GM21619 (cell line): ENCODE data around the gene FARS2.
"Not testable (repeated sequence)": the region's sequence is repeated elsewhere in the genome, so short reads cannot be mapped to it uniquely, and the experiment has no call there.

ENCODE experiments used
- ATAC-seq: cut with Tn5 transposase; IDR thresholded peaks from one replicate; pipeline ENCODE4 v1.9.1; 2021; ENCODE audit not compliant: unreplicated experiment

Gene FARS2

DNA sequence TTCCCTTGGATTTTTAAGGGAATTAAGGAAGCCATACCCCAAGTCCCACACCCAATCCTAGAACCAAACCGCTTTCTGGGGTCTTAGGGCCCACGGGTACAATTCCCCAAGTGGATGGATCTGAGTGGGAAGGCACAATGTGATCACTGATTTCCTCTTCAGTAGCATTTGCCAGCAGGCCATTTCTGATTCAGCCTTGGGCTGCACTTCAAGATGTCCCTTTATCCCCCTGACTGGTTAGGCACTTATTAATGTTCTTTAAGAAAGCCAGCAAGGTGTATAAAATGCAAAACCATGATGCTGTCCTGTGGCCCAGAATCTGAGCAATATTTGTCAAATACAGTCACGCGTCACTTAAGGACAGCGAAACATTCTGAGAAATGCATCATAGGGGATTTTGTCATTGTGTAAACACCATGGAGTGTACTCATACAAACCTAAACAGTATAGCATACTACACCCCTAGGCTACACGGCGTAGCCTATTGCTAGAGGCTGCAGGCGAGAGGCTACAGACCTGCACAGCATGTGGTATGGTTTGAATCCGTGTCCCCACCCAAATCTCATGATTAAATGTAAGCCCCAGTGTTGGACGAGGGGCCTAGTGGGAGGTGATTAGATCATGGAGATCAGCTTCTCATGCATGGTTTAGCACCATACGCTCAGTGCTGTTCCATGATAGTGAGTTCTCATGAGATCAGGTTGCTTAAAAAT lies 511.3 kb downstream of the FARS2 start:
- no peak for ATAC-seq

GRCh38 chr6:5776104-5776503 lies 514.8 kb downstream of the FARS2 start:
- ATAC-seq: no peak

GRCh38 chr6:5776706-5777390 lies 515.5 kb downstream of the FARS2 start:
- no peak for ATAC-seq

DNA sequence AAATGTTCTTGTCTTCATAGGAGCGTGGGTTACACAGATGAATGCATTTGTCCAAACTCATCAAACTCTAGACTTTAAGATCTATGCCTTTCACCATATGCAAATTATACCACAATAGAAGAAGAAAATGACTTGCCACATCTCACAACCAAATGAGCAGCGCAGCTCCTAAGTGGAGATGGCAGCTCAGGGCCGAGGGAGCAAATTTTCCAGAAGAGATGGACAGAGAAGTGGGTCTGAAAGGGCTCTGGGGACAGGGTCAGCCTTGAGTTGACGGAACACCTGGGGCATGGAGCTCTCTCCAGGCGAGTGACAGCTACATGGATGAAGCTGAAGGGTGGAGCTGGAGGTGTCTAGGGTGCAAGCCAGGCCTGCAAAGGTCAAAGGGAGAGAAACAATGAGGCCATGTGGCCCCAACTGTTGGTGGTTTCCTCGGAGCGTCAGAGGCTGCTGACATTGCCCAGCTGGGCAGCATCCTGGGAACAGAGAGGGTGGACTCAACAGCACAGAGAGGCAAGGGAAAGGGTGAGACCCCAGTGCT lies 517.1 kb downstream of the FARS2 start:
- ATAC-seq: peak; percentile 89

DNA sequence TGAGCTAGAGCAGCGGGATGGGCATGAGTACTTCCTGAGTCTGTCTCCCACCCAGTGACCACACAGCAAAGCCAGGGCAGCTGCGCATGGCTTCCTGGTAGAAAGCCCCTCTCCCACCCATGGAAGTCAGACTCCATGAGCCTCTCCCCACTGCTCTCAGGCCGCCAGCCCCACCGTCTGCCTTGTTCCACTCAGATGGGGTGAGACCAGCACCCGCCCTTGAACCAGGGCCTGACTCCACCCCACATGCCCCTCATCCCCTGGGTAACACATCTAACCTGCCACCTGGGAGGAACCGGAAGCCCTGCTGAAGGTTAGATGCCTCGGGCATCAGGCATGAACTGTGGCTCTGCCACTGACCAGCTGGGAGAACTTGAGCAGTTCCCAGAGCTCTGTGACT lies 517.6 kb downstream of the FARS2 start:
- ATAC-seq: no peak

DNA sequence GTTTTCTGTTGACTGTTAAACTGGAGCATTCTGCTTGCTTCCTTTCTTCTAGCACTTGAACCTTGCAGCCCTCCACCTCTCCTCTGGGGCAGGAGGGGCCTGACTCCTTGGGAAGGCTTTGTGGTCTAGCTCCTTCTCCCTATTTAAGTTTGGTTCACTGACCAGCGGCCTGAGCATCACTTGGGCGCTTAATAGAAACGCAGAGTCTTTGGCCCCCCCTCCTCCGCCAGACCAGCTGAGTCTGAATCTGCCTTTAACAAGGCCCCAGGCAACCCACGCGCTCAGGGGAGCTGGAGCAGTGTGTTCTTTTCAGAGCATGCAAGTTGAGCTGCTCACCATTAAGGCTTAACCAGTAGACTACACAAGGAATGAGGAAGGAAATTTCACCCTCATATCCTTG lies 519.7 kb downstream of the FARS2 start:
- ATAC-seq: no peak

DNA sequence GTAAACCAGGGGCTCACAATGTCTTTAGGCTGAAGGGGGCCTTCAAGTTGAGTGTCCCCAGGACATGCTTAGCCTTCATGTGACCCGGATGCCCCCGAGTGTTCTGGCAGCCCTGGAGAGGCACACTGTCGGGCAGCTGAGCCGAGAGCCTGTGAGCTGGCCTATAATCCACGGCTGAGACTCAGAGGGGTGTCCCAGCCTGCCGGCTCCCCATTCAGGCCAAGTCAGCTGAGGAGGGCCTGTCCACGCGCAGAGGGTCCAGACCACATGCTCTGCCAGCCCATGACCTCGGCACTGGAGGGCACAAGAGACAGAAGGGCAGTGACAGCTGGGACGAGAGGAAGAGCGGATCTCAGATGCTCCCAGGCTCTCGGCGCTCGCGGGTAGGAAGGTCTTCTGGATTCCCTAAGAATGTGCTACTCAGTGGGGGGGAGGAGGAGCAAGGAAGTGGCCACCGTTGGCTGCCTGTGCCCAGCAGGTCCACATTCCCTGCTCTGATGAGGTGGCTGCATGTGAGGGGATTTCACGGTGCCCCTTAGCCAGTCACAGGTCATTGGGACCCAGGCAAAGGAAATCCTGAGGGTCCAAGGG lies 520.7 kb downstream of the FARS2 start:
- ATAC-seq: no peak

DNA sequence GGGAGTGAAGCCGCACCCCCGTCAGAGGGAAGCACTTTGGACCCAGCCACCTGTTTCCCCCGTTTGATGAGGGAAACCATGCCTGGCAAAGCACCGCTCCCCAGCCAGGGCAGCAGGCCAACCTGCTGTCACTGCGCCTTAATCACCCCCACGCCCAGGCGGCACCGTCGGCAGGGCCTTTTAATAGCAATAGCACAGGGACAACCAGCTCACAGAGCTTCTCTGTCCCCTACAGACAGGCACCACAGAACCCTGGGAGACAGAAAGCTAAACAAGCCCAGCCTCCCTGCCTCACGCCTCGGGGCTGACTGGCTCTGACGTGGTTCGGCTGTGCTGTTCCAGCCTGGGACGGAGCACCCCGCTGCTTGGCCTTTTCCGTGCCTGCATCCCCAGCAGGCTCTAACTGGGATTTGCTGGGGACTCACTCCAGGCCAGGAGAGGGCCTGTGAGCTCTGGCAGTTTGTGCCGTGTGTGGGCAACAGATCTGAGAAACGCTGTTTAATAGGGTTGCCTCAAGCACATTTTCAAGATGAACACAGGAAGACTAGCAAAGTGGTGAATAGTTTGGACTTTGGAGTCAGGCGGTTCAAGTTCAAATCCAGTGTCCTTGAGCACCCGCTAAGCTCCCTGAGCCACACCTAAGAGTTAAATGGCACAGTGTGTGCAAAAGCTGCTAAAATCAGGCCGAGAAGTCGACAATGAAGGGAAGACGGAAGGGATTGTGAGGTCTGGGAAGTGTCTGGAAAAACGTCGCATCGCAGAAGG lies 521.7 kb downstream of the FARS2 start:
- no peak for ATAC-seq

- ATAC-seq: no peak
These were observed 522.3 kb downstream of the FARS2 start for GRCh38 chr6:5783584-5784089.

- ATAC-seq: no peak
These were observed 523.9 kb downstream of the FARS2 start for GRCh38 chr6:5785249-5785648.

DNA sequence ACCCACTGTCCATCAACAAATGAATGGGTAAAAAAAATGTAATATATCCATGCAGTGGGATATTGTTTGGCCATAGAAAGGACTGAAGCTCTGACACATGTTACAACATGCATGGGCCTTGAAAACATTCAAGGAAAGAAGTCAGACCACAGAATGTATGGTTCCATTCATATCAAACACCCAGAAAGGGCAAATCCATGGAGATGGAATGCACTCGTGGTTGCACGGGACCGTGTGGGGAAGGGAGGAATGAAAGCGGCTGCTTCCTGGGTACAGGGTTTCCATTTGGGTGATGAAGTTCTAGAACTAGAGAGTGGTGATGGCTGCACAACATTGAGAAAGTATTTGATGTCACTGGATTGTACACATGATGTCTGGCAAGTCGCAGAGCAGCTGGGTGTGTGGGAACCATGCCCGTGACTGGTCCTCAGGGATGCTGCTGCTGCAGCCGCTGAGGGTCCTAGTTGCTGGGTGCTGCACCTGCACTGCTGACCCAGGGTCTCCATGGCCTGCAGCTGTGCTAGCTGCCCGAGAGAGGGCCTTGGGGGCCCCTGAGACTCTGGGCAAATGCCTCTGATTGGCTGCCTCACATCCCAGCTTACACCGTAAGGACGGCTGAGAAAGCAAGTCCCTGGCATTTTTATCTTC lies 525.1 kb downstream of the FARS2 start:
- ATAC-seq: no peak

DNA sequence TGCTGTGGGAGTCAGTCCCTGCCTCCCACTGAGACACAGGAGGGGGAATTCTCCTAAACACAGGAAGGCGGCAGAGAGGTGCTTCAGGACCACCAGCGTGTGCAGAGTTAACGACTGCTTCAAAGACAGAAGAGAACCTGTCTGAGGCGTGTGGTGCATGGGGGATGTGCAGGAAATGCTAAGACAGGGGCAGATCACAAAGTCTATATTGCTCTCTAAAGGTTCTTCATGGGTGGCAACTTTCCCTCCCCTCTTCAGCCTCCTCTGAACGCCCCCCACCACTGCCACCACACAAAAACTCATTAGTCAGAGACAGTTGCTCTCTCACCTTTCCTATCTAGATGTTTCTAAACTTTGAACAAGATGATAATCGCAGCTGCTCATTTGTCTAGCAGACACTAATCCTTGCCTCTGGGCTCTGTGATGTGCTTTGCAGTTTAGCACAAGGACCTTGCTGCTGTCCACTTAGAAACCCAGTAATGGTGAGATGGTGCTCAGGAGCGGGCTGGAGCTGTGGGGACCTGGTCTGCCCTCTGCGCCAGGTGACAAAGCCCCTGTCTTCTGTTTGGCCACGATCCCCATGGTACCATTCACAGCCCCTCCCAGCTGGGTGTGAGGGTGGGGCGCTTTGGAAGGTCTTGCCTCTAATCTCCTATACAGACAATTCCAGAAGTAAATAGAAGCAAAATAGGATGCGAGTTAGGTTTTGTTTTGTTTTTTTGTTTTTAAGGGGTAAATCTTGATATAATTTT lies 525.8 kb downstream of the FARS2 start:
- no peak for ATAC-seq

DNA sequence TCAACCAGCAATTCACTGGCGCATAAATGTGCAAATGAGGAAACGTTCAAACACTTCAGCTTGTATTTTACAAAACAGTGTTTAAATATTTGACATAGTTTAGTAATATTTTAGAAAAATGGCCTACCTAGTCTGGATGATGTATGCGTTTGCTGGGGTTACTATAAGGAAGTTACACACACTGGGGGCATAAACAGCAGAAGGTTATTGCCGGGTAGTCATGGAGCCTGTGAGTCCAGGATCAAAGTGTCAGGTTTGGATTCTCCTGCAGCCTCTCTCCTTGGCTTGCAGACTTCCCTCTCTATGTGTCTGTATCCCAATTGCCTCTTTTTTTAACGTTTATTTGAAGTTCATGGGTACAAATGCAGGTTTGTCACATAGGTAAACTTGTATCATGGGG lies 528.1 kb downstream of the FARS2 start:
- not testable (repeated sequence) for ATAC-seq

DNA sequence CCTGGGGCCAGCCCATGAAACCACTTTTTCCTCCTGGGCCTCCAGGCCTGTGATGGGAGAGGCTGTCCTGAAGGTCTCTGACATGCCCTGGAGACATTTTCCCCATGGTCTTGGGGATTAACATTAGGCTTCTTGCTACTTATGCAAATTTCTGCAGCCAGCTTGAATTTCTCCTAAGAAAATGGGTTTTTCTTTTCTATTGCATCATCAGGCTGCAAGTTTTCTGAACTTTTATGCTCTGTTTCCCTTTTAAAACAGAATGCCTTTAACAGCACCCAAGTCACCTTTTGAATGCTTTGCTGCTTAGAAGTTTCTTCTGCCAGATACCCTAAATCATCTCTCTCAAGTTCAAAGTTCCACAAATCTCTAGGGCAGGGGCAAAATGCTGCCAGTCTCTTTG lies 535.2 kb downstream of the FARS2 start:
- ATAC-seq: not testable (repeated sequence)

DNA sequence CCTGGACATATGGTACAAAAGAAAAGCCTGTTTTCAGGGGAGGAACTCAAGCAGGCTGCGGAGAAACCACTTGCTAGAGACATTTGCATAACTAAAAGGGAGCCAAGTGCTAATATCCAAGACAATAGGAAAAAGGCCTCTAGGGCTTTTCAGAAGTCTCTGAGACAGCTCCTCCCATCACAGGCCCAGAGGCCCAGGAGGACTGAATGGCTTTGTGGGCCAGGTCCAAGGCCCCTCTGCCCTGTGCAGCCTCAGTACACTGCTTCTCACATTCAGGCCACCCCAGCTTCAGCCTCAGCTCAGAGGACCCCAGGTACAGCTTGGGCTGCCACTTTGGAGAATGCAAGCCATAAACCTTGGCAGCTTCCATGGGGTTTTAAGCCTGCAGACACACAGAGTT lies 545.1 kb downstream of the FARS2 start:
- ATAC-seq: not testable (repeated sequence)

- no peak for ATAC-seq
These were observed 548.1 kb downstream of the FARS2 start for GRCh38 chr6:5809450-5809849.

DNA sequence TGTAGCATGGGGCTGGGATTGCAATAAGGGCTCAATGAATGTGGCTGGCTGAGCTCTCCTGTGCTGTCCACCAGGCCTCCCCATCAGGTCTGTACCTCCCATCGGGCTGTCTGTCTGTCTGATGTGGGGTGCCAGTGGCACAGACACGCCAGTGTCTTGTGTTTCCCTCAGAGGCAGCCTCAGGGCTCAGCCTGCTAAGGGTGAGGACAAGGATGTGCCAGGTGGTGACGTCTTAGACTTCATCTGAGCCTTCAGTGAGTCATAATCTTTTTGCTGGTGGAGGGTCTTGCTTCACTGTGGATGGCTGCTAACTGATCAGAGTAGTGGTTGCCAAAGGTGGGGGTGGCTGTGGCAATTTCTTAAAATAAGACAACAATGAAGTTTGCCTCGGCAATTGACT lies 550.7 kb downstream of the FARS2 start:
- ATAC-seq: no peak

GRCh38 chr6:5813625-5814027 lies 552.3 kb downstream of the FARS2 start:
- ATAC-seq: peak; percentile 76

GRCh38 chr6:5814116-5814515 lies 552.8 kb downstream of the FARS2 start:
- ATAC-seq: no peak

- no peak for ATAC-seq
These were observed 553.6 kb downstream of the FARS2 start for GRCh38 chr6:5814901-5815300.
